GM12892 (cell line): ENCODE results near the gene TMEM217.

Experiments used
- POLR2A ChIP-seq: IDR thresholded peaks from 2 replicates; pipeline ENCODE4 v1.6.1; 2011; ENCODE audit warnings: low read depth, low read length, control low read depth
- POLR2AphosphoS5 ChIP-seq: IDR thresholded peaks from 2 replicates; pipeline ENCODE4 v1.6.1; 2011; ENCODE audit warnings: low read depth, low read length, control low read depth
- TAF1 ChIP-seq: IDR thresholded peaks from 2 replicates; pipeline ENCODE4 v1.6.1; 2011; ENCODE audit warnings: low read depth, mild to moderate bottlenecking, control low read depth, low read length, borderline replicate concordance

DNA sequence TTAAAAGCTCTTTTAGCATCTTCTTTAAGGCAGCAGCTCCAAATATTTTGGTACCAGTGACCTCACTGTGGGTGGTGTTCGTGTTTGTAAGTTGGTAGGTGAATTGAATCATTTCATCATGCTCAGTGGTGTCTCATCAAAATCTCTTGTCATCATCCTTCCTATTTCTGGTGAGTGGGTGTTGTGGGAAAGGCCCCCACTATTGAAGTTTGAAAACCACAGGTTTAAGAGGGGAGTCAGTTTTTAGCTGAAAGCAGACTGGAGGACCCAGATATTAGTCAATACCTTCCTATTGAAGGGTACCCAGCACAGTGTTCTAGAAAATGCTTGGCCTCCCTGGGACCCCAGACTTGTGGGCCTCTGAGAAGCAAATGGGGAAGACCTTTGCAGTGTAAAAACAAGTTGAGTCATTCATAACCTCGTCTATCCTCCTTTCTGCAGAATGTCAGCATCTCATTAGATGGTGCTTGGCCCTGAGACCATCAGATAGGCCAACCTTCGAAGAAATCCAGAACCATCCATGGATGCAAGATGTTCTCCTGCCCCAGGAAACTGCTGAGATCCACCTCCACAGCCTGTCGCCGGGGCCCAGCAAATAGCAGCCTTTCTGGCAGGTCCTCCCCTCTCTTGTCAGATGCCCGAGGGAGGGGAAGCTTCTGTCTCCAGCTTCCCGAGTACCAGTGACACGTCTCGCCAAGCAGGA is 84.3 kb downstream of the TMEM217 start:
- TF ChIP-seq POLR2A (no peak), POLR2AphosphoS5 (no peak), TAF1 (no peak)
